ENCODE data around the gene ZNF217. TPM values are rescaled to one million over a fixed set of nuclear protein-coding genes. Genes with fewer than 3 reads are reported as not detected.

ZNF217 gene
- total and polyA plus RNA-seq, 9 of the 15 experiments (the other 6 are each of a cell fraction or from before 2014, with no cell fraction given): 3.0 to 41.8 (median 16.8) TPM

GRCh38 chr20:53622247-53623133 is 28.9 kb upstream of the ZNF217 start (continued):
- TF ChIP-seq TRIM25 (IDR thresholded peaks at IDR 0.05; ENCODE audit: borderline replicate concordance) (no peak), RBM17 (IDR thresholded peaks at IDR 0.05; ENCODE audit: borderline replicate concordance, low read depth, low read length) (no peak), PHB (CRISPR knock-in tag; IDR thresholded peaks at IDR 0.05) (no peak), ZFX (CRISPR knock-in tag; IDR thresholded peaks at IDR 0.05) (no peak; the same call in 1 of the 2 replicates), MAZ (CRISPR knock-in tag; conservative IDR thresholded peaks at IDR 0.05 in 1 of 2, IDR thresholded peaks at IDR 0.05 in 1 of 2) (0 out of 4 replicates have a peak, but pooled peaks of 1 of the 2 experiments have one; percentile 26), ZBTB40 (IDR thresholded peaks at IDR 0.05) (no peak), ZBTB40 (CRISPR knock-in tag; IDR thresholded peaks at IDR 0.05) (no peak), KLF6 (CRISPR knock-in tag; IDR thresholded peaks at IDR 0.05; ENCODE audit: borderline replicate concordance) (peak; percentile 32; the same call in 1 of the 2 replicates), CREB5 (CRISPR knock-in tag; IDR thresholded peaks at IDR 0.05) (no peak), RCOR1 (IDR thresholded peaks at IDR 0.05; ENCODE audit: borderline replicate concordance in 1 of 2, low read depth in 2 of 2, low read length in 2 of 2) (peak in 1 of 2 experiments; percentile 44; a peak in 2 of 4 replicates), POLR3A (IDR thresholded peaks at IDR 0.05; ENCODE audit: borderline replicate concordance, extremely low read depth, insufficient read depth, insufficient read length) (no peak)
